ENCODE results near the gene GAB2. TPM values are rescaled to one million over a fixed set of nuclear protein-coding genes. Genes with fewer than 3 reads are reported as not detected.
A peak's percentile ranks its signal among the peaks of the same experiment; 100 is the strongest.

GAB2 gene
- total RNA-seq, 4 donors from 2014 or later = 15.9 to 82.3 (median 21.1) TPM

- no peak overlapping the region for H3K4me3 ChIP-seq
- no peak overlapping the region for H3K27ac ChIP-seq
- intact Hi-C loops (cut with DNase I; ENCODE audit: low total_unique reads) = loop anchor here (10.0 kb wide), 1 partner anchor 193 kb away; the partner anchor contains the start of gene GAB2
- no peak for DNase-seq
- H3K9me3 ChIP-seq = no peaks in the 10 kb centered on the region
- no peaks in the 10 kb centered on the region for H3K27me3 ChIP-seq
- H3K4me1 ChIP-seq = no peaks in the 10 kb centered on the region
- no peak for TF ChIP-seq CTCF (IDR thresholded peaks at IDR 0.05)
- TF ChIP-seq POLR2A (IDR thresholded peaks at IDR 0.05) = no peak
- H3K36me3 ChIP-seq = no peaks in the 10 kb centered on the region
Observed at GRCh38 chr11:78221396-78222315, 196.0 kb downstream of the GAB2 start.

GRCh38 chr11:78220218-78221157, 197.1 kb downstream of the GAB2 start:
- intact Hi-C loops (cut with DNase I; ENCODE audit: low total_unique reads) = loop anchor here (10.0 kb wide), 1 partner anchor 194 kb away; the partner anchor contains the start of gene GAB2
- no peak overlapping the region for H3K27ac ChIP-seq
- DNase-seq = no peak
- H3K27me3 ChIP-seq = no peaks in the 10 kb centered on the region
- no peaks in the 10 kb centered on the region for H3K36me3 ChIP-seq
- TF ChIP-seq POLR2A (IDR thresholded peaks at IDR 0.05) (no peak), CTCF (IDR thresholded peaks at IDR 0.05) (no peak)
- H3K4me1 ChIP-seq = no peaks in the 10 kb centered on the region
- no peak overlapping the region for H3K4me3 ChIP-seq
- no peaks in the 10 kb centered on the region for H3K9me3 ChIP-seq

GRCh38 chr11:78219493-78220217, 198.0 kb downstream of the GAB2 start:
- TF ChIP-seq POLR2A (IDR thresholded peaks at IDR 0.05) = no peak
- TF ChIP-seq CTCF (IDR thresholded peaks at IDR 0.05) = no peak
- Histone ChIP-seq H3K36me3 (no peaks in the 10 kb centered on the region), H3K27me3 (no peaks in the 10 kb centered on the region), H3K4me3 (no peak overlapping the region), H3K9me3 (no peaks in the 10 kb centered on the region), H3K27ac (no peak overlapping the region), H3K4me1 (no peaks in the 10 kb centered on the region)
- intact Hi-C loops (cut with DNase I; ENCODE audit: low total_unique reads) = loop anchor here (10.0 kb wide), 1 partner anchor 195 kb away; the partner anchor contains the start of gene GAB2
- DNase-seq = peak in 1 of 2 donors; percentile 12

- intact Hi-C loops (cut with DNase I; ENCODE audit: low total_unique reads) = no loop called here
- H3K4me3 ChIP-seq = no peak overlapping the region
- peak in 1 of 2 donors; percentile 10 for DNase-seq
- H3K36me3 ChIP-seq = no peaks in the 10 kb centered on the region
- no peak overlapping the region for H3K27ac ChIP-seq
- TF ChIP-seq CTCF (IDR thresholded peaks at IDR 0.05) (no peak), POLR2A (IDR thresholded peaks at IDR 0.05) (no peak)
- H3K9me3 ChIP-seq = no peaks in the 10 kb centered on the region
- H3K4me1 ChIP-seq = no peaks in the 10 kb centered on the region
- no peaks in the 10 kb centered on the region for H3K27me3 ChIP-seq
Observed at GRCh38 chr11:78218707-78219492, 198.7 kb downstream of the GAB2 start.
